Mesendoderm (in vitro differentiated cells): ENCODE measurements around the gene SHOC1.

Experiments
- DNase-seq: peaks from one replicate; pipeline ENCODE4 v3.0.0; 2013
- H2AK5ac ChIP-seq: 2 replicates; pipeline ENCODE4 v1.6.1; 2013; ENCODE audit warnings: low read length, inconsistent platforms
- H2BK120ac ChIP-seq: 2 replicates; pipeline ENCODE4 v1.6.1; 2013; ENCODE audit warnings: low read depth, mild to moderate bottlenecking, low read length, moderate library complexity, mixed read lengths
- H2BK15ac ChIP-seq: replicated peaks from 2 replicates; pipeline ENCODE4 v1.6.1; 2013; ENCODE audit warnings: low read depth, mild to moderate bottlenecking, moderate library complexity
- H2BK5ac ChIP-seq: 2 replicates; pipeline ENCODE4 v1.6.1; 2013; ENCODE audit warnings: low read length, inconsistent platforms
- H3K18ac ChIP-seq: 2 replicates; pipeline ENCODE4 v1.6.1; 2013; ENCODE audit warnings: mild to moderate bottlenecking, low read length, mixed read lengths
- H3K23ac ChIP-seq: one replicate; pipeline ENCODE4 v1.6.1; 2013; ENCODE audit warnings: low read length
- H3K27ac ChIP-seq: 2 replicates; pipeline ENCODE4 v1.5.1; 2013; ENCODE audit warnings: low read depth, mild to moderate bottlenecking, inconsistent platforms, low read length, moderate library complexity
- H3K27me3 ChIP-seq: 2 replicates; pipeline ENCODE4 v1.6.1; 2013; ENCODE audit warnings: low read length, control low read depth, mild to moderate bottlenecking, inconsistent platforms; ENCODE audit not compliant: insufficient read depth, poor library complexity
- H3K36me3 ChIP-seq: 2 replicates; pipeline ENCODE4 v1.6.1; 2013; ENCODE audit warnings: low read length, inconsistent platforms; ENCODE audit not compliant: control insufficient read depth, insufficient read depth
- H3K4ac ChIP-seq: one replicate; pipeline ENCODE4 v1.6.1; 2013; ENCODE audit warnings: low read depth, mild to moderate bottlenecking, low read length, moderate library complexity
- H3K4me1 ChIP-seq: 2 replicates; pipeline ENCODE4 v1.6.1; 2013; ENCODE audit warnings: low read depth, low read length, inconsistent platforms; ENCODE audit not compliant: control insufficient read depth
- H3K4me2 ChIP-seq: 2 replicates; pipeline ENCODE4 v1.6.1; 2013; ENCODE audit warnings: low read length
- H3K4me3 ChIP-seq: 2 replicates; pipeline ENCODE4 v1.5.1; 2013; ENCODE audit warnings: mild to moderate bottlenecking, low read length
- H3K56ac ChIP-seq: one replicate; pipeline ENCODE4 v1.6.1; 2013; ENCODE audit warnings: low read length
- H3K79me1 ChIP-seq: 2 replicates; pipeline ENCODE4 v1.6.1; 2013; ENCODE audit warnings: low read length, inconsistent platforms
- H3K79me2 ChIP-seq: 2 replicates; pipeline ENCODE4 v1.6.1; 2013; ENCODE audit warnings: mild to moderate bottlenecking, low read length; ENCODE audit not compliant: control insufficient read depth, insufficient read depth
- H3K9ac ChIP-seq: 2 replicates; pipeline ENCODE4 v1.6.1; 2013; ENCODE audit warnings: low read length, inconsistent platforms
- H4K5ac ChIP-seq: one replicate; pipeline ENCODE4 v1.6.1; 2013; ENCODE audit warnings: low read length
- H4K8ac ChIP-seq: one replicate; pipeline ENCODE4 v1.6.1; 2013; ENCODE audit warnings: low read depth, mild to moderate bottlenecking, control low read depth, low read length, moderate library complexity
- WGBS: extraction: QIAGEN DNeasy Blood & Tissue Kit; methylation state at CpG from one replicate; pipeline ENCODE4 v1.1.7; 2013; ENCODE audit warnings: low lambda C conversion rate, missing lambda C conversion rate; ENCODE audit not compliant: insufficient coverage; ENCODE audit errors: extremely low coverage; 5-methylcytosine and 5-hydroxymethylcytosine counted together

The SHOC1 gene

GRCh38 chr9:111825468-111826145, 30.9 kb upstream of the SHOC1 start:
- H3K23ac ChIP-seq = no peak overlapping the region
- H3K79me1 ChIP-seq = no peaks in the 10 kb centered on the region
- H4K8ac ChIP-seq = no peak overlapping the region
- no peak overlapping the region for H2BK15ac ChIP-seq
- H3K18ac ChIP-seq = no peak overlapping the region
- WGBS = no CpG with 5 or more reads among the region's 3 CpGs
- no peaks in the 10 kb centered on the region for H3K36me3 ChIP-seq
- no peak overlapping the region for H3K27ac ChIP-seq
- H3K4ac ChIP-seq = no peak overlapping the region
- no peaks in the 10 kb centered on the region for H3K4me1 ChIP-seq
- H3K4me2 ChIP-seq = no peak overlapping the region
- H4K5ac ChIP-seq = no peak overlapping the region
- no peak for DNase-seq
- no peak overlapping the region for H3K9ac ChIP-seq
- no peak overlapping the region for H3K56ac ChIP-seq
- H3K4me3 ChIP-seq = no peak overlapping the region
- H2AK5ac ChIP-seq = no peak overlapping the region
- no peak overlapping the region for H2BK5ac ChIP-seq
- no peaks in the 10 kb centered on the region for H3K79me2 ChIP-seq
- no peaks in the 10 kb centered on the region for H3K27me3 ChIP-seq
- no peak overlapping the region for H2BK120ac ChIP-seq

- Histone ChIP-seq H3K36me3 (no peaks in the 10 kb centered on the region), H3K79me1 (no peaks in the 10 kb centered on the region), H3K27ac (no peak overlapping the region), H2AK5ac (no peak overlapping the region), H2BK120ac (no peak overlapping the region), H3K4me2 (no peak overlapping the region), H3K23ac (no peak overlapping the region), H3K18ac (no peak overlapping the region), H4K8ac (no peak overlapping the region), H3K56ac (no peak overlapping the region), H2BK15ac (no peak overlapping the region), H3K4me1 (no peaks in the 10 kb centered on the region), H4K5ac (no peak overlapping the region), H3K4me3 (no peak overlapping the region), H3K4ac (no peak overlapping the region), H3K79me2 (no peaks in the 10 kb centered on the region), H3K9ac (no peak overlapping the region), H2BK5ac (no peak overlapping the region), H3K27me3 (no peaks in the 10 kb centered on the region)
- DNase-seq = no peak
- no CpG with 5 or more reads among the region's 5 CpGs for WGBS
These were observed 26.3 kb upstream of the SHOC1 start for GRCh38 chr9:111821006-111821528.

GRCh38 chr9:111819360-111819759, 24.6 kb upstream of the SHOC1 start:
- H3K4ac ChIP-seq = no peak overlapping the region
- no peaks in the 10 kb centered on the region for H3K79me2 ChIP-seq
- no peaks in the 10 kb centered on the region for H3K79me1 ChIP-seq
- H2AK5ac ChIP-seq = no peak overlapping the region
- no CpG with 5 or more reads among the region's 1 CpG for WGBS
- H3K4me2 ChIP-seq = no peak overlapping the region
- H3K36me3 ChIP-seq = no peaks in the 10 kb centered on the region
- H2BK15ac ChIP-seq = no peak overlapping the region
- H3K18ac ChIP-seq = no peak overlapping the region
- DNase-seq = no peak
- no peaks in the 10 kb centered on the region for H3K4me1 ChIP-seq
- no peak overlapping the region for H3K4me3 ChIP-seq
- H3K23ac ChIP-seq = no peak overlapping the region
- no peak overlapping the region for H4K5ac ChIP-seq
- no peak overlapping the region for H2BK120ac ChIP-seq
- H4K8ac ChIP-seq = no peak overlapping the region
- H3K27me3 ChIP-seq = no peaks in the 10 kb centered on the region
- no peak overlapping the region for H2BK5ac ChIP-seq
- no peak overlapping the region for H3K56ac ChIP-seq
- no peak overlapping the region for H3K9ac ChIP-seq
- no peak overlapping the region for H3K27ac ChIP-seq

- H3K27ac ChIP-seq = no peak overlapping the region
- no peak overlapping the region for H3K4me3 ChIP-seq
- H3K4ac ChIP-seq = no peak overlapping the region
- no peak overlapping the region for H4K8ac ChIP-seq
- no peaks in the 10 kb centered on the region for H3K36me3 ChIP-seq
- no peaks in the 10 kb centered on the region for H3K4me1 ChIP-seq
- no peak overlapping the region for H4K5ac ChIP-seq
- no CpG with 5 or more reads among the region's 7 CpGs for WGBS
- H3K23ac ChIP-seq = no peak overlapping the region
- no peak overlapping the region for H3K18ac ChIP-seq
- no peaks in the 10 kb centered on the region for H3K79me1 ChIP-seq
- H3K27me3 ChIP-seq = no peaks in the 10 kb centered on the region
- H3K4me2 ChIP-seq = no peak overlapping the region
- H3K79me2 ChIP-seq = no peaks in the 10 kb centered on the region
- H3K9ac ChIP-seq = no peak overlapping the region
- H3K56ac ChIP-seq = no peak overlapping the region
- H2AK5ac ChIP-seq = no peak overlapping the region
- no peak overlapping the region for H2BK120ac ChIP-seq
- no peak overlapping the region for H2BK15ac ChIP-seq
- no peak for DNase-seq
- no peak overlapping the region for H2BK5ac ChIP-seq
These were observed 20.7 kb upstream of the SHOC1 start for GRCh38 chr9:111815285-111816070.

- no peak overlapping the region for H2AK5ac ChIP-seq
- H3K4me1 ChIP-seq = no peaks in the 10 kb centered on the region
- H2BK5ac ChIP-seq = no peak overlapping the region
- no peak overlapping the region for H3K4me3 ChIP-seq
- no peaks in the 10 kb centered on the region for H3K27me3 ChIP-seq
- no peak overlapping the region for H3K4me2 ChIP-seq
- no peak overlapping the region for H3K23ac ChIP-seq
- H4K8ac ChIP-seq = no peak overlapping the region
- no peak overlapping the region for H3K18ac ChIP-seq
- no peaks in the 10 kb centered on the region for H3K79me1 ChIP-seq
- no peak overlapping the region for H3K27ac ChIP-seq
- H3K4ac ChIP-seq = no peak overlapping the region
- peak; percentile 27 for DNase-seq
- H3K56ac ChIP-seq = no peak overlapping the region
- WGBS = no CpG with 5 or more reads among the region's 3 CpGs
- H2BK120ac ChIP-seq = no peak overlapping the region
- H4K5ac ChIP-seq = no peak overlapping the region
- H3K9ac ChIP-seq = no peak overlapping the region
- H3K36me3 ChIP-seq = no peaks in the 10 kb centered on the region
- H3K79me2 ChIP-seq = no peaks in the 10 kb centered on the region
- no peak overlapping the region for H2BK15ac ChIP-seq
These were observed 17.6 kb upstream of the SHOC1 start for GRCh38 chr9:111812337-111812736.
